ENCODE results near the gene ESPL1.

ESPL1 gene

GRCh38 chr12:53258541-53259539, 9.3 kb upstream of the ESPL1 start:
- H3K4me3 ChIP-seq: no peak overlapping the region
- no peaks in the 10 kb centered on the region for H3K27me3 ChIP-seq (ENCODE audit: low read depth)
- no peaks in the 10 kb centered on the region for H3K4me1 ChIP-seq
- no peak for DNase-seq (ENCODE audit: low spot score in 2 of 2)
- in situ Hi-C loops (cut with MboI; ENCODE audit: low sequenced_read_pairs): no loop called here
- H3K9me3 ChIP-seq: no peaks in the 10 kb centered on the region
- H3K36me3 ChIP-seq (replicated peaks): peaks cover 2% of the 10 kb centered on the region; the same call in 1 of the 2 replicates

- Histone ChIP-seq H3K36me3 (replicated peaks) (no peaks in the 10 kb centered on the region), H3K4me1 (no peaks in the 10 kb centered on the region), H3K27me3 (ENCODE audit: low read depth) (no peaks in the 10 kb centered on the region), H3K9me3 (no peaks in the 10 kb centered on the region), H3K4me3 (no peak overlapping the region)
- DNase-seq (ENCODE audit: low spot score in 2 of 2): no peak
- in situ Hi-C loops (cut with MboI; ENCODE audit: low sequenced_read_pairs): no loop called here
These were observed 8.2 kb upstream of the ESPL1 start for GRCh38 chr12:53259891-53260290.

GRCh38 chr12:53265783-53266182, 2.3 kb upstream of the ESPL1 start:
- in situ Hi-C loops (cut with MboI; ENCODE audit: low sequenced_read_pairs): no loop called here
- Histone ChIP-seq H3K4me1 (peaks cover 10% of the 10 kb centered on the region), H3K36me3 (replicated peaks) (peaks cover 23% of the 10 kb centered on the region), H3K4me3 (no peak overlapping the region), H3K27me3 (ENCODE audit: low read depth) (no peaks in the 10 kb centered on the region), H3K9me3 (no peaks in the 10 kb centered on the region)
- no peak for DNase-seq (ENCODE audit: low spot score in 2 of 2)

DNA sequence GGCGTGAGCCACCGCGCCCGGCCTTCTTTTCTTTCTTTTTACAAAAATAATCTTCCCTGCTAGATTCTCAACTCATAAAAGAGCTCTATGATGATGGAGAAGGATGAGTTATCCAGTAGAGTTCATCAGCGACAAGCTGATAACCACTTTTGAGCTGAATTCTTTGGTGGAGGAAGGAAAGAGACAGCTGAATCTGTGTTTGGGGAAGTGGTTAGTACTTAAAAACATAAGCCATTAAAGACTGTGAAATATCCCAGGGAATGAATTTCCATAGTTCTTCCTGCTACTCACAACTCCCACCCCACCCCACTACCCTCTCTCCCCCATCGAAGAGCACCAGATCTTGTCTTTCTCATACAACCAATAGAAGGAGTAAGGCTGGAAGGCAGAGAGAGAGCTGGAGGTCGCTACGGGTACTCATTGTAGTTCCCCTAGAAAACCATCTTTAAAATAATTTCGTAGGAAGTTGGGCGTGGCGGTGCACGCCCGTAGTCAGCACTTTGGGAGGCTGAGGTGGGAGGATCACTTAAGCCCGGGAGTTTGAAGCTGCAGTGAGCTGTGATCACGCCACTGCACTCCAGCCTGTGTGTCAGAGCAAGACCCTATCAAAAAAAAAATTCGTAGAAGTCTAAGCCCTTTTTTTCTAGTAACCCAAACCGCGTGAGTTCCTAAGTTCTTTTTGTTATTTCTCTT, 647 bp upstream of the ESPL1 start:
- Histone ChIP-seq H3K4me3 (peak overlapping the region; percentile 76), H3K36me3 (replicated peaks) (peaks cover 36% of the 10 kb centered on the region), H3K4me1 (peaks cover 10% of the 10 kb centered on the region), H3K9me3 (no peaks in the 10 kb centered on the region), H3K27me3 (ENCODE audit: low read depth) (no peaks in the 10 kb centered on the region)
- in situ Hi-C loops (cut with MboI; ENCODE audit: low sequenced_read_pairs): no loop called here
- DNase-seq (ENCODE audit: low spot score in 2 of 2): peak in 1 of 2 experiments; percentile 33

DNA sequence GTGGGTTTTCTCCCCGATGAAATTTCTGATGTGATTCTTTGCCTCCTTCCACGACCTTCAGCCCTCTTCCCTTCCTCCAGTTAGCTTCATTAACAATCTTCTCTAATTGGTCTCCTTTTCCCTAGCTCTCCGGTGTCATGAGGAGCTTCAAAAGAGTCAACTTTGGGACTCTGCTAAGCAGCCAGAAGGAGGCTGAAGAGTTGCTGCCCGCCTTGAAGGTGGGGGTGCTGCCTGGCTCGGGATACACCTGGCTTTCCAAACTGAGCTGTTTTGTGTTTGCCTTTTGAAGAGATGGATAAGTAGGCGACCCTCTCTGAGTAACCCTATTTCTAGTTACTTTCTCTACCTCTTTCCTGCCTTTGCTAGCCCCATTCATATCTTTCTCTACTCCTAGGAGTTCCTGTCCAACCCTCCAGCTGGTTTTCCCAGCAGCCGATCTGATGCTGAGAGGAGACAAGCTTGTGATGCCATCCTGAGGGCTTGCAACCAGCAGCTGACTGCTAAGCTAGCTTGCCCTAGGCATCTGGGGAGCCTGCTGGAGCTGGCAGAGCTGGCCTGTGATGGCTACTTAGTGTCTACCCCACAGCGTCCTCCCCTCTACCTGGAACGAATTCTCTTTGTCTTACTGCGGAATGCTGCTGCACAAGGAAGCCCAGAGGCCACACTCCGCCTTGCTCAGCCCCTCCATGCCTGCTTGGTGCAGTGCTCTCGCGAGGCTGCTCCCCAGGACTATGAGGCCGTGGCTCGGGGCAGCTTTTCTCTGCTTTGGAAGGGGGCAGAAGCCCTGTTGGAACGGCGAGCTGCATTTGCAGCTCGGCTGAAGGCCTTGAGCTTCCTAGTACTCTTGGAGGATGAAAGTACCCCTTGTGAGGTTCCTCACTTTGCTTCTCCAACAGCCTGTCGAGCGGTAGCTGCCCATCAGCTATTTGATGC, 797 bp downstream of the ESPL1 start:
- H3K9me3 ChIP-seq: no peaks in the 10 kb centered on the region
- in situ Hi-C loops (cut with MboI; ENCODE audit: low sequenced_read_pairs): no loop called here
- H3K4me3 ChIP-seq: peak overlapping the region; percentile 76
- DNase-seq (ENCODE audit: low spot score in 2 of 2): no peak
- no peaks in the 10 kb centered on the region for H3K27me3 ChIP-seq (ENCODE audit: low read depth)
- peaks cover 39% of the 10 kb centered on the region for H3K36me3 ChIP-seq (replicated peaks)
- H3K4me1 ChIP-seq: peaks cover 10% of the 10 kb centered on the region

DNA sequence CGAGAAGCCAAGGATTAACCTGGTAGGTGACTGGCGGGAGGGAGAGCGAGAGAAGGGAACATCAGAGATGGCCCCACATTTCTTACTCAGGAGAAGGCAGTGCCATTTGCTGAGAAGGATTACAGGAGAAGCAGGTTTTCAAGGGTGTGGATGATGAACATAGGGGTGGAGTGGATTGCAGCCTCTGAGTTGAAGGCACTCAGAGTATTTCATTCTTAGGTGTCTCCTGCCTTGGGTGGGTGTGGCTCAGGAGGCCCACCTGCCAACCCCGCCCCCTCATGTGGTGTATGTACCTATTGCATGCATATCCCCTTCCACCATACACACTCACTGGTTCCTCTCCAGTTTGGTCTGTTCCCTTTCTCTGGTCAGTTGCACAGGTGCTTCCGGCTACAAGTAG, 6.3 kb downstream of the ESPL1 start:
- H3K36me3 ChIP-seq (replicated peaks): peaks cover 77% of the 10 kb centered on the region
- in situ Hi-C loops (cut with MboI; ENCODE audit: low sequenced_read_pairs): no loop called here
- H3K4me3 ChIP-seq: no peak overlapping the region
- no peaks in the 10 kb centered on the region for H3K27me3 ChIP-seq (ENCODE audit: low read depth)
- H3K9me3 ChIP-seq: no peaks in the 10 kb centered on the region
- peaks cover 3% of the 10 kb centered on the region for H3K4me1 ChIP-seq
- no peak for DNase-seq (ENCODE audit: low spot score in 2 of 2)

DNA sequence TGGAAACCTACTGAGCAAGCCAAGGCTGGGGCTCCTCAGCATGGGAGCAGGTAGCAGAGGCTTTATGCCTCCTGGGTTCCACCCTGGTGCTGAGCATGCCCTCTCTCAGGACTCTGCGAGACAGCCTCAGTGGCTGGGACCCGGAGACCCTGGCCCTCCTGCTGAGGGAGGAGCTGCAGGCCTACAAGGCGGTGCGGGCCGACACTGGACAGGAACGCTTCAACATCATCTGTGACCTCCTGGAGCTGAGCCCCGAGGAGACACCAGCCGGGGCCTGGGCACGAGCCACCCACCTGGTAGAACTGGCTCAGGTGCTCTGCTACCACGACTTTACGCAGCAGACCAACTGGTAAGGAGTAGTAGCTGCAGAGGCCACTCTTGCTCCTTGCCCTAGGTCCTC, 8.4 kb downstream of the ESPL1 start:
- Histone ChIP-seq H3K36me3 (replicated peaks) (peaks cover 75% of the 10 kb centered on the region), H3K4me1 (no peaks in the 10 kb centered on the region), H3K4me3 (no peak overlapping the region), H3K9me3 (no peaks in the 10 kb centered on the region), H3K27me3 (ENCODE audit: low read depth) (no peaks in the 10 kb centered on the region)
- no peak for DNase-seq (ENCODE audit: low spot score in 2 of 2)
- in situ Hi-C loops (cut with MboI; ENCODE audit: low sequenced_read_pairs): no loop called here

GRCh38 chr12:53277981-53278380, 9.9 kb downstream of the ESPL1 start:
- Histone ChIP-seq H3K27me3 (ENCODE audit: low read depth) (no peaks in the 10 kb centered on the region), H3K9me3 (no peaks in the 10 kb centered on the region), H3K4me1 (no peaks in the 10 kb centered on the region), H3K36me3 (replicated peaks) (peaks cover 80% of the 10 kb centered on the region), H3K4me3 (no peak overlapping the region)
- in situ Hi-C loops (cut with MboI; ENCODE audit: low sequenced_read_pairs): no loop called here
- DNase-seq (ENCODE audit: low spot score in 2 of 2): no peak

DNA sequence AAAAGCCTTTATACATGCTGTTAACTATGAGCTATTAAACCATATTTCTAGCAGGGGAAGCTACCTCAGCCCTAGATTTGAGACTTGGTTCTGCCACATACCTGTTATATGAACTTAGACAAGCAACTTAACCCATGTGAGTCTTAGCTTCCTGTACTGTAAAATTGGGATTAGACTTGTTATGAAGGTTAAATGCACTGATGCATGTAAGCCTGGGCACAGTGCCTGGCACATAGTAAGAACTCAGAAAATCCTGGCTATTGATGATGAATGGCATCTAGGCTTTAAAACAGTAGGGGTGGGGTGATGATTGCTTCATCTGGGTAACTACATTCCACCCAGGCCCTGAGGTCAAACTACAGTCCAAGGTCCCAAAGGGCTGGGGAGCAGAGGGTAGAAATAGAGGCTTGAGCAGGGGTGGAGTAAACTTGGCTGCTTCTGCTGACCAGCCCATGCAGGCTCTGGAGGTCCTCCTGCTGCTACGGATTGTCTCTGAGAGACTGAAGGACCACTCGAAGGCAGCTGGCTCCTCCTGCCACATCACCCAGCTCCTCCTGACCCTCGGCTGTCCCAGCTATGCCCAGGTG, 11.3 kb downstream of the ESPL1 start:
- no peaks in the 10 kb centered on the region for H3K9me3 ChIP-seq
- DNase-seq (ENCODE audit: low spot score in 2 of 2): no peak
- H3K36me3 ChIP-seq (replicated peaks): peaks cover 88% of the 10 kb centered on the region
- no peaks in the 10 kb centered on the region for H3K4me1 ChIP-seq
- H3K4me3 ChIP-seq: no peak overlapping the region
- in situ Hi-C loops (cut with MboI; ENCODE audit: low sequenced_read_pairs): no loop called here
- no peaks in the 10 kb centered on the region for H3K27me3 ChIP-seq (ENCODE audit: low read depth)

DNA sequence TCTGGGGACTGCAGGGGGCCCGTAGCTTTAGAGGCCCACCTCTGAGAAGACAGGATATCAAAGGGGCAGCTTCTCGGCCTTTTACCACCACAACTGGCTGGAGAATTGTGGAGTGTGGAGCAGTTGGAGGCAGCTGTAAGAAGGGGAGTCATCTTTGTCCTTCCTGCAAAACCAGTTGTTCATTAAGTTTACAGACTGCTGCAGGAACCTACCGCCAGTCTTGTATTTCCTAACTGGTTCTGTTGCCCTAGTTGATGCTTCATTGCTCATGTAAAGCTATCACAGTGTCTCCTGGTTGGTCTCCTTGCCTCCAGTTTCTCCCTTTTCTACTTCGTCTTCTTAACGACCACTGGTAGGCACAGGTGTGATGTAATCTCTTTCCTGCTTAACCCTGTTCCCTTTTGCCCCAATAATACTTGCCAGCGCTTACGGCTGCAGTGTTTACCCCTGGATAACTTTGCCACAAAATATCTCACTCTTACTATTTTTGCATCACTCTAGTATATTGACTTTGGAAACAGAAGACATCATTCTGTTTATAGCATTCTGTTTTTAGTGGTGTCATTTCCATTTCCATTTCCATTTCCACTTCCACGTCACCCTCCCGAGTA, 11.9 kb downstream of the ESPL1 start:
- Histone ChIP-seq H3K4me1 (no peaks in the 10 kb centered on the region), H3K9me3 (no peaks in the 10 kb centered on the region), H3K36me3 (replicated peaks) (peaks cover 87% of the 10 kb centered on the region), H3K4me3 (no peak overlapping the region), H3K27me3 (ENCODE audit: low read depth) (no peaks in the 10 kb centered on the region)
- in situ Hi-C loops (cut with MboI; ENCODE audit: low sequenced_read_pairs): loop anchor here (10.0 kb wide), 1 partner anchor 215 kb away; no protein-coding TSS in a partner anchor
- no peak for DNase-seq (ENCODE audit: low spot score in 2 of 2)

GRCh38 chr12:53286448-53286847, 18.3 kb downstream of the ESPL1 start:
- Histone ChIP-seq H3K27me3 (ENCODE audit: low read depth) (no peaks in the 10 kb centered on the region), H3K4me1 (no peaks in the 10 kb centered on the region), H3K4me3 (no peak overlapping the region), H3K9me3 (no peaks in the 10 kb centered on the region), H3K36me3 (replicated peaks) (peaks cover 94% of the 10 kb centered on the region)
- in situ Hi-C loops (cut with MboI; ENCODE audit: low sequenced_read_pairs): loop anchor here (5.0 to 10.0 kb wide), 2 partner anchors 74 to 222 kb away; no protein-coding TSS in a partner anchor
- DNase-seq (ENCODE audit: low spot score in 2 of 2): no peak

DNA sequence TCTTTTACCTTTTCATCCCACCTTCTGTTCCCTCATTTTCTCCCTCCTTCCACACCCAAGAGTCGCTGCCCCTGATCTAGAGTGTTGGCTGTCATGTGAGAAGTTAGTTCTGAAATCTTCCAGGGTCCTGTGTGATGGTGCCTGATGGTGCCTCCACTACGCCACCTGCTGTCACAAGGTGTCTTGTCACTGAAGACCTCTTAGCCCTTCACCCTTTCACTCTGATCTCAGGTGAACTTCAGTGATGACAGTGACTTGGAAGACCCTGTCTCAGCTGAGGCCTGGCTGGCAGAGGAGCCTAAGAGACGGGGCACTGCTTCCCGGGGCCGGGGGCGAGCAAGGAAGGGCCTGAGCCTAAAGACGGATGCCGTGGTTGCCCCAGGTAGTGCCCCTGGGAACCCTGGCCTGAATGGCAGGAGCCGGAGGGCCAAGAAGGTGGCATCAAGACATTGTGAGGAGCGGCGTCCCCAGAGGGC, 19.7 kb downstream of the ESPL1 start:
- DNase-seq (ENCODE audit: low spot score in 2 of 2): peak; percentile 37 to 73
- H3K36me3 ChIP-seq (replicated peaks): peaks cover 94% of the 10 kb centered on the region
- in situ Hi-C loops (cut with MboI; ENCODE audit: low sequenced_read_pairs): loop anchor here (5.0 to 10.0 kb wide), 2 partner anchors 75 to 223 kb away; no protein-coding TSS in a partner anchor
- H3K27me3 ChIP-seq (ENCODE audit: low read depth): no peaks in the 10 kb centered on the region
- no peak overlapping the region for H3K4me3 ChIP-seq
- H3K4me1 ChIP-seq: no peaks in the 10 kb centered on the region
- no peaks in the 10 kb centered on the region for H3K9me3 ChIP-seq

Data from HAP-1 (cell line).